Small intestine (tissue), 7 donors: ENCODE data around the gene ARMC7. TPM values are rescaled to one million over a fixed set of nuclear protein-coding genes. Genes with fewer than 3 reads are reported as not detected.
A peak's percentile ranks its signal among the peaks of the same experiment; 100 is the strongest.

Experiments
- DNase-seq, 2 donors: peaks; one replicate each; pipeline versions ENCODE4 v3.0.0 to v3.0.0-alpha.2; 2013
- FAIRE-seq: peaks from 2 replicates; lab custom pipeline; 2012; peaks lifted over from hg19 to GRCh38; lab: Jason Lieb, UNC
- H3K27ac ChIP-seq, 3 donors: one replicate each; pipeline ENCODE4 v1.5.1; 2013; ENCODE audit warnings: low read length in 2 of 3, mild to moderate bottlenecking in 2 of 3, control low read depth in 1 of 3, inconsistent platforms in 1 of 3, low read depth in 1 of 3, moderate library complexity in 1 of 3
- H3K27me3 ChIP-seq, 3 donors: one replicate each; pipeline ENCODE4 v1.6.1; 2013; ENCODE audit warnings: low read length in 3 of 3, inconsistent platforms in 1 of 3; ENCODE audit not compliant: control insufficient read depth in 3 of 3, insufficient read depth in 3 of 3
- H3K36me3 ChIP-seq, 3 donors: one replicate each; pipeline ENCODE4 v1.6.1; 2013; ENCODE audit warnings: low read length in 3 of 3, inconsistent platforms in 1 of 3, low read depth in 1 of 3, mild to moderate bottlenecking in 1 of 3, moderate library complexity in 1 of 3; ENCODE audit not compliant: control insufficient read depth in 3 of 3, insufficient read depth in 2 of 3
- H3K4me1 ChIP-seq, 3 donors: one replicate each; pipeline ENCODE4 v1.6.1; 2013; ENCODE audit warnings: low read length in 2 of 3, inconsistent platforms in 1 of 3, low read depth in 1 of 3, mild to moderate bottlenecking in 1 of 3, moderate library complexity in 1 of 3; ENCODE audit not compliant: control insufficient read depth in 3 of 3, insufficient read depth in 2 of 3
- H3K4me3 ChIP-seq, 3 donors: one replicate each; pipeline ENCODE4 v1.5.1; 2013; ENCODE audit warnings: low read length in 3 of 3, control low read depth in 1 of 3, inconsistent platforms in 1 of 3, low read depth in 1 of 3, mild to moderate bottlenecking in 1 of 3, moderate library complexity in 1 of 3
- H3K9me3 ChIP-seq, 2 donors: one replicate each; pipeline ENCODE4 v1.6.1; 2013; ENCODE audit warnings: low read depth in 1 of 2, low read length in 1 of 2; ENCODE audit not compliant: control insufficient read depth in 2 of 2, insufficient read depth in 1 of 2
- WGBS, 3 donors: extraction: QIAGEN DNeasy Blood & Tissue Kit; methylation state at CpG; one replicate each; pipeline ENCODE4 v1.1.7; 2013; 5-methylcytosine and 5-hydroxymethylcytosine counted together
- polyA plus RNA-seq, 4 donors: library from polyadenylated mRNA; stranded (reverse) in 3 of 4; unstranded in 1 of 4; fragments of 200-250 nt in 3 of 4; fragments of 120-200 nt in 1 of 4; gene quantifications; one replicate each; pipeline versions ENCODE4 v1.2.1 to v1.2.3, GENCODE V29; 2013
- donor health status: healthy with polysubstance abuse.
- donor health status: control.
- donor health status: control.
- donor health status: Bipolar disorder and iron deficiency.
- donor health status: healthy.

The ARMC7 gene
- polyA plus RNA-seq, 4 donors = 11.6 to 24.8 (median 18.7) TPM

- FAIRE-seq = no peak
- DNase-seq = no peak
- Histone ChIP-seq H3K27me3 (no peaks in the 10 kb centered on the region), H3K9me3 (no peaks in the 10 kb centered on the region), H3K36me3 (peaks cover 0 to 67% (median 2%) of the 10 kb centered on the region in 3 donors), H3K27ac (no peak overlapping the region), H3K4me1 (no peaks in the 10 kb centered on the region), H3K4me3 (no peak overlapping the region)
- 92 to 97% (median 93%) methylated on average over 5 of the region's 5 CpGs for WGBS, 3 donors
Measured at GRCh38 chr17:75138519-75138918, 28.8 kb downstream of the ARMC7 start.

GRCh38 chr17:75142236-75142971 is 32.6 kb downstream of the ARMC7 start:
- DNase-seq (no peak), FAIRE-seq (no peak)
- H3K9me3 ChIP-seq = no peaks in the 10 kb centered on the region
- peaks cover 4 to 75% (median 5%) of the 10 kb centered on the region in 3 donors for H3K36me3 ChIP-seq
- WGBS, 3 donors = 84 to 92% (median 86%) methylated on average over 12 to 13 of the region's 13 CpGs
- H3K4me1 ChIP-seq = no peaks in the 10 kb centered on the region
- no peak overlapping the region for H3K27ac ChIP-seq
- no peak overlapping the region for H3K4me3 ChIP-seq
- no peaks in the 10 kb centered on the region for H3K27me3 ChIP-seq

- FAIRE-seq (no peak), DNase-seq (no peak)
- Histone ChIP-seq H3K9me3 (no peaks in the 10 kb centered on the region), H3K27me3 (no peaks in the 10 kb centered on the region), H3K4me1 (peaks cover 0 to 12% (median 2%) of the 10 kb centered on the region in 3 donors), H3K27ac (no peak overlapping the region), H3K4me3 (no peak overlapping the region), H3K36me3 (peaks cover 6 to 70% (median 7%) of the 10 kb centered on the region in 3 donors)
- WGBS, 3 donors = 89 to 94% (median 92%) methylated on average over 11 of the region's 11 CpGs
Measured at GRCh38 chr17:75144816-75145512, 35.2 kb downstream of the ARMC7 start.

- H3K4me1 ChIP-seq = peaks cover 0 to 12% (median 3%) of the 10 kb centered on the region in 3 donors
- no peak overlapping the region for H3K27ac ChIP-seq
- DNase-seq = no peak
- WGBS, 3 donors = 87 to 88% (median 87%) methylated on average over 3 of the region's 3 CpGs
- no peak overlapping the region for H3K4me3 ChIP-seq
- peaks cover 6 to 56% (median 7%) of the 10 kb centered on the region in 3 donors for H3K36me3 ChIP-seq
- no peak for FAIRE-seq
- no peaks in the 10 kb centered on the region for H3K9me3 ChIP-seq
- no peaks in the 10 kb centered on the region for H3K27me3 ChIP-seq
Measured at GRCh38 chr17:75146592-75146991, 36.8 kb downstream of the ARMC7 start.

- peaks cover 0 to 20% (median 3%) of the 10 kb centered on the region in 3 donors for H3K4me1 ChIP-seq
- no peak overlapping the region for H3K4me3 ChIP-seq
- peak overlapping the region; percentile 36 to 75 (median 72) for H3K27ac ChIP-seq
- FAIRE-seq (no peak), DNase-seq (peak; percentile 66 to 87)
- no peaks in the 10 kb centered on the region for H3K27me3 ChIP-seq
- H3K36me3 ChIP-seq = peaks cover 6 to 46% (median 7%) of the 10 kb centered on the region in 3 donors
- no peaks in the 10 kb centered on the region for H3K9me3 ChIP-seq
- WGBS, 3 donors = 41 to 73% (median 71%) methylated on average over 6 of the region's 6 CpGs
Measured at GRCh38 chr17:75147878-75148546, 38.2 kb downstream of the ARMC7 start.

GRCh38 chr17:75151930-75152329 is 42.2 kb downstream of the ARMC7 start:
- H3K27ac ChIP-seq = peak overlapping the region in 1 of 3 donors; percentile 55
- FAIRE-seq (no peak), DNase-seq (no peak)
- H3K27me3 ChIP-seq = no peaks in the 10 kb centered on the region
- 72 to 85% (median 79%) methylated on average over 6 of the region's 6 CpGs for WGBS, 3 donors
- no peak overlapping the region for H3K4me3 ChIP-seq
- H3K36me3 ChIP-seq = peaks cover 2 to 13% (median 2%) of the 10 kb centered on the region in 3 donors
- H3K9me3 ChIP-seq = no peaks in the 10 kb centered on the region
- peaks cover 3 to 26% (median 4%) of the 10 kb centered on the region in 3 donors for H3K4me1 ChIP-seq

GRCh38 chr17:75152523-75152921 is 42.8 kb downstream of the ARMC7 start:
- 68 to 76% (median 75%) methylated on average over 6 of the region's 6 CpGs for WGBS, 3 donors
- no peak for FAIRE-seq
- Histone ChIP-seq H3K4me3 (peak overlapping the region in 2 of 3 donors; percentile 94 to 98), H3K27me3 (no peaks in the 10 kb centered on the region), H3K9me3 (no peaks in the 10 kb centered on the region), H3K36me3 (peaks cover 1 to 11% (median 2%) of the 10 kb centered on the region in 3 donors), H3K4me1 (peaks cover 3 to 25% (median 4%) of the 10 kb centered on the region in 3 donors), H3K27ac (peak overlapping the region in 1 of 3 donors; percentile 55)
- DNase-seq = no peak
